Karpas-422 (cell line): Measurements from ENCODE around the gene DPF3. TPM values are rescaled to one million over a fixed set of nuclear protein-coding genes. Genes with fewer than 3 reads are reported as not detected.

ENCODE experiments used
- DNase-seq: peaks from one replicate; pipeline ENCODE4 v3.0.0-alpha.2; 2015
- H2AFZ ChIP-seq: fragments of 200-600 bp; sonication (generic); 2 replicates; pipeline ENCODE4 v1.6.1; 2014; ENCODE audit warnings: antibody characterized with exemption, low read length, mixed read lengths
- H3K27ac ChIP-seq: fragments of 200-600 bp; sonication (generic); 2 replicates; pipeline ENCODE4 v1.5.1; 2014; ENCODE audit warnings: mild to moderate bottlenecking, low read length, moderate library complexity
- H3K27me3 ChIP-seq: fragments of 200-600 bp; sonication (generic); 2 replicates; pipeline ENCODE4 v1.6.1; 2014; ENCODE audit warnings: low read length, mixed read lengths
- H3K36me3 ChIP-seq: fragments of 200-600 bp; sonication (generic); 2 replicates; pipeline ENCODE4 v1.6.1; 2014; ENCODE audit warnings: low read length, mixed read lengths; ENCODE audit not compliant: insufficient read depth
- H3K4me1 ChIP-seq: fragments of 200-600 bp; sonication (generic); 2 replicates; pipeline ENCODE4 v1.6.1; 2014; ENCODE audit warnings: mild to moderate bottlenecking, low read length, mixed read lengths
- H3K4me2 ChIP-seq: fragments of 200-600 bp; sonication (generic); 2 replicates; pipeline ENCODE4 v1.6.1; 2014; ENCODE audit warnings: low read length, low read depth, mild to moderate bottlenecking; ENCODE audit not compliant: poor library complexity, severe bottlenecking
- H3K4me3 ChIP-seq: fragments of 200-600 bp; sonication (generic); 2 replicates; pipeline ENCODE4 v1.5.1; 2014; ENCODE audit warnings: mild to moderate bottlenecking, antibody characterized with exemption, low read length, mixed read lengths
- H3K79me2 ChIP-seq: fragments of 200-600 bp; sonication (generic); 2 replicates; pipeline ENCODE4 v1.6.1; 2014; ENCODE audit warnings: mild to moderate bottlenecking, low read length, mixed read lengths
- H3K9ac ChIP-seq: fragments of 200-600 bp; sonication (generic); 2 replicates; pipeline ENCODE4 v1.6.0; 2014; ENCODE audit warnings: low read length
- H3K9me2 ChIP-seq: fragments of 200-600 bp; sonication (generic), shearing (Covaris generic); replicated peaks from 2 replicates; pipeline ENCODE4 v1.6.0; 2014; ENCODE audit warnings: mild to moderate bottlenecking, low read length, moderate library complexity; ENCODE audit not compliant: insufficient read depth
- H3K9me3 ChIP-seq: fragments of 300-700, 200-600 bp; sonication (generic); 2 replicates; pipeline ENCODE4 v1.6.1; 2014; ENCODE audit warnings: low read length, mixed read lengths
- H4K20me1 ChIP-seq: fragments of 200-600 bp; sonication (generic); 2 replicates; pipeline ENCODE4 v1.6.1; 2014; ENCODE audit warnings: mild to moderate bottlenecking, antibody characterized with exemption, low read length, low read depth; ENCODE audit not compliant: insufficient read depth
- total RNA-seq: library from RNA; depleted of rRNA; stranded (reverse); fragments of >200 nt; shearing (Covaris generic); gene quantifications from 2 replicates; pipeline ENCODE4 v1.2.3, GENCODE V29; 2014; ENCODE audit warnings: low replicate concordance

The DPF3 gene
- total RNA-seq, 1 experiment from 2014 or later, result 3.1 TPM

GRCh38 chr14:72631401-72631800 lies 262.5 kb downstream of the DPF3 start:
- no peaks in the 10 kb centered on the region for H3K4me1 ChIP-seq
- H3K79me2 ChIP-seq, result no peaks in the 10 kb centered on the region
- no peaks in the 10 kb centered on the region for H3K9me2 ChIP-seq
- no peaks in the 10 kb centered on the region for H3K36me3 ChIP-seq
- DNase-seq, result no peak
- no peak overlapping the region for H3K4me3 ChIP-seq
- no peak overlapping the region for H3K4me2 ChIP-seq
- H4K20me1 ChIP-seq, result no peaks in the 10 kb centered on the region
- H3K9me3 ChIP-seq, result no peaks in the 10 kb centered on the region
- no peak overlapping the region for H2AFZ ChIP-seq
- H3K27ac ChIP-seq, result no peak overlapping the region
- no peaks in the 10 kb centered on the region for H3K27me3 ChIP-seq
- no peak overlapping the region for H3K9ac ChIP-seq

GRCh38 chr14:72630374-72630773 lies 263.5 kb downstream of the DPF3 start:
- Histone ChIP-seq H3K9me3 (no peaks in the 10 kb centered on the region), H2AFZ (no peak overlapping the region), H3K27ac (no peak overlapping the region), H3K9ac (no peak overlapping the region), H3K27me3 (no peaks in the 10 kb centered on the region), H4K20me1 (no peaks in the 10 kb centered on the region), H3K79me2 (no peaks in the 10 kb centered on the region), H3K4me3 (no peak overlapping the region), H3K9me2 (no peaks in the 10 kb centered on the region), H3K4me1 (no peaks in the 10 kb centered on the region), H3K4me2 (no peak overlapping the region), H3K36me3 (no peaks in the 10 kb centered on the region)
- DNase-seq, result no peak

DNA sequence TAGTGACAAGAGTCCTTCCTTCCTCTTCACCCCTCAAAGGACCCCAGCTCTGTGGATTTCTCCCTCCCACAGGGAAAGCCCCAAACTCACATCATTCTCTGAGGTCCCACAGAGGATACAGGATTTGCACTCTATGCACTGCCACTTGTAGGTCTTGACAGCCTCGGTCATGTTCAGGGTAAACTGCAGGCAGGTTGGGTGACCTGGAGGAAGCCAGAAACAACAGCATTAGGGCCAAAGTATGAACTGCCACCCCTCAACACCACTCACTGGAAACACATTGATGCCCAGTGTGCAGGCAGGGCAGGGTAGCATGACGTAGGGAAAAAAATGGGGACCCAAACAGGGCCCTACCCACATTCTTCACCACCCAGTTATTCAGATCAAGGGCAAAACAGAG lies 264.4 kb downstream of the DPF3 start:
- H3K9me3 ChIP-seq, result no peaks in the 10 kb centered on the region
- no peak overlapping the region for H2AFZ ChIP-seq
- H3K27me3 ChIP-seq, result no peaks in the 10 kb centered on the region

GRCh38 chr14:72625689-72626088 lies 268.2 kb downstream of the DPF3 start:
- H3K36me3 ChIP-seq, result no peaks in the 10 kb centered on the region
- H3K9me3 ChIP-seq, result no peaks in the 10 kb centered on the region
- no peaks in the 10 kb centered on the region for H3K79me2 ChIP-seq
- no peak for DNase-seq
- H3K4me2 ChIP-seq, result no peak overlapping the region
- no peaks in the 10 kb centered on the region for H3K4me1 ChIP-seq
- H4K20me1 ChIP-seq, result no peaks in the 10 kb centered on the region
- H2AFZ ChIP-seq, result no peak overlapping the region
- no peaks in the 10 kb centered on the region for H3K9me2 ChIP-seq
- no peak overlapping the region for H3K27ac ChIP-seq
- H3K4me3 ChIP-seq, result no peak overlapping the region
- no peak overlapping the region for H3K9ac ChIP-seq
- H3K27me3 ChIP-seq, result no peaks in the 10 kb centered on the region

More for the DNA sequence above, 264.4 kb downstream of the DPF3 start:
- no peaks in the 10 kb centered on the region for H3K79me2 ChIP-seq
- no peak overlapping the region for H3K27ac ChIP-seq
- no peak overlapping the region for H3K9ac ChIP-seq
- no peaks in the 10 kb centered on the region for H3K4me1 ChIP-seq
- H4K20me1 ChIP-seq, result no peaks in the 10 kb centered on the region
- no peaks in the 10 kb centered on the region for H3K36me3 ChIP-seq
- no peak for DNase-seq
- no peak overlapping the region for H3K4me2 ChIP-seq
- H3K9me2 ChIP-seq, result no peaks in the 10 kb centered on the region
- no peak overlapping the region for H3K4me3 ChIP-seq

- H3K4me3 ChIP-seq, result no peak overlapping the region
- H3K4me1 ChIP-seq, result no peaks in the 10 kb centered on the region
- H3K9ac ChIP-seq, result no peak overlapping the region
- H4K20me1 ChIP-seq, result no peaks in the 10 kb centered on the region
- DNase-seq, result no peak
- no peaks in the 10 kb centered on the region for H3K79me2 ChIP-seq
- no peak overlapping the region for H3K4me2 ChIP-seq
- H3K27me3 ChIP-seq, result no peaks in the 10 kb centered on the region
- no peaks in the 10 kb centered on the region for H3K36me3 ChIP-seq
- H3K27ac ChIP-seq, result no peak overlapping the region
- no peaks in the 10 kb centered on the region for H3K9me2 ChIP-seq
- H2AFZ ChIP-seq, result no peak overlapping the region
- H3K9me3 ChIP-seq, result no peaks in the 10 kb centered on the region
These were observed 272.4 kb downstream of the DPF3 start for GRCh38 chr14:72621387-72622065.

- no peaks in the 10 kb centered on the region for H3K9me2 ChIP-seq
- H3K79me2 ChIP-seq, result no peaks in the 10 kb centered on the region
- H4K20me1 ChIP-seq, result no peaks in the 10 kb centered on the region
- no peak overlapping the region for H3K4me2 ChIP-seq
- no peaks in the 10 kb centered on the region for H3K36me3 ChIP-seq
- H3K27ac ChIP-seq, result no peak overlapping the region
- no peaks in the 10 kb centered on the region for H3K4me1 ChIP-seq
- H3K9ac ChIP-seq, result no peak overlapping the region
- DNase-seq, result no peak
- no peaks in the 10 kb centered on the region for H3K9me3 ChIP-seq
- no peak overlapping the region for H3K4me3 ChIP-seq
- H2AFZ ChIP-seq, result no peak overlapping the region
- H3K27me3 ChIP-seq, result no peaks in the 10 kb centered on the region
These were observed 274.0 kb downstream of the DPF3 start for GRCh38 chr14:72619881-72620280.

DNA sequence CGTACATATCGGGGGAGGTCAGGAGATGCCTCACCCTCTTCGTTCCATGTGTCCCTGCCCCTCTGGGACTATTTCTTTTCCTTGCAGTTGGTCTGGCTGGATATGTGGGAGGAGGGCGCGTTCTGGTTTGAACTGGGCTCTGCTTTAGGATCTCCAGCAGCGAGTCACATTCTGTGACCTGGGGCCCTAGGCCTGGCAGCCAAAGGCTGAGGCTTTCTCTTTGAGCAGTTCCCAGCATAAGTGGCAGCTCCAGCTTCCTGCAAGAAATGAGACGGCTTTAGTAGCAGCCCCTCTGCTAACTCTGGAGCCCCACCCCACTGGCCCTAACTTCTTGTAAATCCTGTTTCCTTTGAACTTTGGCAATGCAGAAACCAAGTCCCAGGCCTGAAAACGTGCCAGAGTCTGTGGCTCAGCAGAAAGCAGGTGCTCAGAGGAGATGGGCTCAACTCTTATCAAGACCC lies 274.8 kb downstream of the DPF3 start:
- no peaks in the 10 kb centered on the region for H3K36me3 ChIP-seq
- no peak overlapping the region for H3K9ac ChIP-seq
- no peaks in the 10 kb centered on the region for H3K79me2 ChIP-seq
- H3K4me3 ChIP-seq, result no peak overlapping the region
- no peaks in the 10 kb centered on the region for H4K20me1 ChIP-seq
- no peaks in the 10 kb centered on the region for H3K9me3 ChIP-seq
- H3K27me3 ChIP-seq, result no peaks in the 10 kb centered on the region
- no peak overlapping the region for H2AFZ ChIP-seq
- DNase-seq, result no peak
- no peak overlapping the region for H3K27ac ChIP-seq
- no peak overlapping the region for H3K4me2 ChIP-seq
- H3K9me2 ChIP-seq, result no peaks in the 10 kb centered on the region
- H3K4me1 ChIP-seq, result no peaks in the 10 kb centered on the region

GRCh38 chr14:72618424-72618823 lies 275.5 kb downstream of the DPF3 start:
- no peaks in the 10 kb centered on the region for H3K9me2 ChIP-seq

More at GRCh38 chr14:72618424-72618823, 275.5 kb downstream of the DPF3 start:
- Histone ChIP-seq H3K9ac (no peak overlapping the region), H3K27me3 (no peaks in the 10 kb centered on the region), H3K36me3 (no peaks in the 10 kb centered on the region), H3K4me3 (no peak overlapping the region), H3K4me1 (no peaks in the 10 kb centered on the region), H3K79me2 (no peaks in the 10 kb centered on the region), H4K20me1 (no peaks in the 10 kb centered on the region), H2AFZ (no peak overlapping the region), H3K27ac (no peak overlapping the region), H3K4me2 (no peak overlapping the region), H3K9me3 (no peaks in the 10 kb centered on the region)
- no peak for DNase-seq
